Kidney capillary endothelial cell (primary cell): ENCODE data around the gene CCDC85C.
A peak's percentile ranks its signal among the peaks of the same experiment; 100 is the strongest.

Experiments used
- DNase-seq: peaks from one replicate; pipeline ENCODE4 v3.0.0-alpha.2; 2018; ENCODE audit warnings: low spot score

Gene CCDC85C

GRCh38 chr14:99572173-99572999, 31.6 kb downstream of the CCDC85C start:
- DNase-seq, result no peak

GRCh38 chr14:99571303-99571986, 32.6 kb downstream of the CCDC85C start:
- DNase-seq, result no peak

- DNase-seq, result no peak
Measured at GRCh38 chr14:99570544-99571302, 33.3 kb downstream of the CCDC85C start.

GRCh38 chr14:99569725-99570543, 34.1 kb downstream of the CCDC85C start:
- no peak for DNase-seq

GRCh38 chr14:99568567-99569560, 35.1 kb downstream of the CCDC85C start:
- no peak for DNase-seq

- DNase-seq, result no peak
Measured at GRCh38 chr14:99566390-99567354, 37.3 kb downstream of the CCDC85C start.

- no peak for DNase-seq
Measured at GRCh38 chr14:99566009-99566389, 38.0 kb downstream of the CCDC85C start.

- no peak for DNase-seq
Measured at GRCh38 chr14:99565383-99565782, 38.6 kb downstream of the CCDC85C start.

GRCh38 chr14:99564926-99565259, 39.1 kb downstream of the CCDC85C start:
- no peak for DNase-seq

- no peak for DNase-seq
Measured at GRCh38 chr14:99564256-99564925, 39.6 kb downstream of the CCDC85C start.

- DNase-seq, result no peak
Measured at GRCh38 chr14:99563749-99564129, 40.3 kb downstream of the CCDC85C start.

GRCh38 chr14:99562856-99563748, 40.9 kb downstream of the CCDC85C start:
- DNase-seq, result peak; percentile 49

GRCh38 chr14:99561864-99562263, 42.1 kb downstream of the CCDC85C start:
- no peak for DNase-seq

- no peak for DNase-seq
Measured at GRCh38 chr14:99560922-99561683, 42.9 kb downstream of the CCDC85C start.

- DNase-seq, result no peak
Measured at GRCh38 chr14:99560403-99560802, 43.6 kb downstream of the CCDC85C start.

- no peak for DNase-seq
Measured at GRCh38 chr14:99559286-99559990, 44.6 kb downstream of the CCDC85C start.
